Vagina (tissue), 2 donors: ENCODE measurements around the gene TTL.

ENCODE experiments used
- POLR2A ChIP-seq, 2 donors: fragments of 450-650 bp; IDR thresholded peaks; one replicate each; pipeline ENCODE4 v1.6.1; 2017; ENCODE audit warnings: antibody characterized with exemption in 2 of 2, mild to moderate bottlenecking in 2 of 2, moderate library complexity in 2 of 2
- POLR2AphosphoS5 ChIP-seq, 2 donors: sonication (generic); formaldehyde crosslinking; IDR thresholded peaks; one replicate each; pipeline ENCODE4 v1.9.0; 2017; ENCODE audit warnings: antibody characterized with exemption in 2 of 2, mild to moderate bottlenecking in 2 of 2, low read depth in 1 of 2; ENCODE audit not compliant: insufficient read depth in 1 of 2
- TF ChIP-seq, protein P1 (sequence below), 3 experiments: fragments of 450-650 bp in 2 of 3; fragments of 200-600 bp in 1 of 3; sonication (generic) in 1 of 3; IDR thresholded peaks; one replicate each; pipeline ENCODE4 v1.5.1; 2017 to 2019; ENCODE audit warnings: antibody characterized with exemption in 3 of 3, mild to moderate bottlenecking in 2 of 3, moderate library complexity in 2 of 3

DNA sequence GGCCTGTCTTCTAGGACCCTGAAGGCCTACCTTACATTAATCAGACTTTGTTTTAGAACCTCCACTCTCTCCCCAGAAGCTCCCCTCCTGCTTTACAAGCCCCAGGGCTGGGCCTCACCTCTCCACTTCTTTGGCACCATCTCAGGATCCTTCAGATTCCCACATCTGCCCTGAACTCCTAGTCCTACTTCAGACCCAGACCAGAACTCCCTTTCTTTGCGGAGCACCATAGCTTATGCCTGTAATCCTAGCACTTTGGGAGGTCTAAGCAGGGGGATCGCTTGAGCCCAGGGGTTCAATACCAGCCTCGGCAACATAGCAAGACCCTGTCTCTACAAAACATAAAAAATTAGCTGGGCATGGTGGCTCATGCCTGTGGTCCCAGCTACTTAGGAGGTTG lies 103.4 kb downstream of the TTL start:
- TF ChIP-seq, protein P1, sequence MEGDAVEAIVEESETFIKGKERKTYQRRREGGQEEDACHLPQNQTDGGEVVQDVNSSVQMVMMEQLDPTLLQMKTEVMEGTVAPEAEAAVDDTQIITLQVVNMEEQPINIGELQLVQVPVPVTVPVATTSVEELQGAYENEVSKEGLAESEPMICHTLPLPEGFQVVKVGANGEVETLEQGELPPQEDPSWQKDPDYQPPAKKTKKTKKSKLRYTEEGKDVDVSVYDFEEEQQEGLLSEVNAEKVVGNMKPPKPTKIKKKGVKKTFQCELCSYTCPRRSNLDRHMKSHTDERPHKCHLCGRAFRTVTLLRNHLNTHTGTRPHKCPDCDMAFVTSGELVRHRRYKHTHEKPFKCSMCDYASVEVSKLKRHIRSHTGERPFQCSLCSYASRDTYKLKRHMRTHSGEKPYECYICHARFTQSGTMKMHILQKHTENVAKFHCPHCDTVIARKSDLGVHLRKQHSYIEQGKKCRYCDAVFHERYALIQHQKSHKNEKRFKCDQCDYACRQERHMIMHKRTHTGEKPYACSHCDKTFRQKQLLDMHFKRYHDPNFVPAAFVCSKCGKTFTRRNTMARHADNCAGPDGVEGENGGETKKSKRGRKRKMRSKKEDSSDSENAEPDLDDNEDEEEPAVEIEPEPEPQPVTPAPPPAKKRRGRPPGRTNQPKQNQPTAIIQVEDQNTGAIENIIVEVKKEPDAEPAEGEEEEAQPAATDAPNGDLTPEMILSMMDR (IDR thresholded peaks at IDR 0.05), result no peak
- no peak for TF ChIP-seq POLR2A (IDR thresholded peaks at IDR 0.05)
- no peak for TF ChIP-seq POLR2AphosphoS5 (IDR thresholded peaks at IDR 0.05; ENCODE audit: insufficient read depth in 1 of 2, low read depth in 1 of 2)
